Gastroesophageal sphincter (tissue), 3 donors: Measurements from ENCODE around the gene ZNF507.

ENCODE experiments used
- EP300 ChIP-seq: sonication (generic); formaldehyde crosslinking; IDR thresholded peaks from one replicate; pipeline ENCODE4 v1.6.1; 2017; ENCODE audit warnings: antibody characterized with exemption, mild to moderate bottlenecking
- POLR2A ChIP-seq, 2 donors: fragments of 450-650 bp; IDR thresholded peaks; one replicate each; pipeline ENCODE4 v1.6.1; 2017; ENCODE audit warnings: antibody characterized with exemption in 2 of 2, mild to moderate bottlenecking in 2 of 2, moderate library complexity in 1 of 2
- POLR2AphosphoS5 ChIP-seq: sonication (generic); formaldehyde crosslinking; IDR thresholded peaks from one replicate; pipeline ENCODE4 v1.6.1; 2017; ENCODE audit warnings: antibody characterized with exemption
- TF ChIP-seq, protein P1 (sequence below), 4 experiments: fragments of 200-600 bp in 2 of 4; fragments of 450-650 bp in 2 of 4; sonication (generic) in 1 of 4; IDR thresholded peaks; one replicate each; pipeline ENCODE4 v1.5.1; 2017 to 2019; ENCODE audit warnings: antibody characterized with exemption in 4 of 4, mild to moderate bottlenecking in 2 of 4, moderate library complexity in 2 of 4

DNA sequence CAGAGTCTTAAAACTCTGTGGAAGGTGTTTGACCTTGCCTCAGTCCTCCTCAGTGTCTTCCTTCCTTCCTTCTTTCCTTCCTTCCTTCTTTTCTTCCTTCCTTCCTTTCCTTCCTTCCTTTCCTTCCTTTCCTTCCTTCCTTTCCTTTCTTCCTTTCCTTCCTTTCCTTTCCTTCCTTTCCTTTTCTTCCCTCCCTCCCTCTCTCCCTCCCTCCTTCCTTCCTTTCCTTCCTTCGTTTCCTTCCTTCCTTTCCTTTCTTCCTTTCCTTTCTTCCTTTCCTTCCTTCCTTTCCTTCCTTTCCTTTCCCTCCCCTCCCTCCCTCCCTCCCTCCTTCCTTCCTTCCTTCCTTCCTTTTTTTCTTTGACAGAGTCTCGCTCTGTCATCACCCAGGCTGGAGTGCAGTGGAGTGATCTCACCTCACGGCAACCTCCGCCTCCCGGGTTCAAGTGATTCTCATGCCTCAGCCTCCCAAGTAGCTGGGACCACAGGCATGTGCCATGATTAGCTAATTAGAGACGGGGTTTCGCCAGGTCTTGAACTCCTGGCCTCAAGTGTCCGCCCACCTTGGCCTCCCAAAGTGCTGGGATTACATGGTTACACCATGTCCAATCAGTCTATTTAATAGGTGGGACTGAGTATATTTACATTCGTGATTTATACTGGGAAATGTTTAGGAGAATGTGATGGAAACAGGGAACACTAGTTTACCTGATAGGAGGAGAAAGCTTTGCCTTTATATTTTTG is 16.3 kb downstream of the ZNF507 start:
- TF ChIP-seq, protein P1, sequence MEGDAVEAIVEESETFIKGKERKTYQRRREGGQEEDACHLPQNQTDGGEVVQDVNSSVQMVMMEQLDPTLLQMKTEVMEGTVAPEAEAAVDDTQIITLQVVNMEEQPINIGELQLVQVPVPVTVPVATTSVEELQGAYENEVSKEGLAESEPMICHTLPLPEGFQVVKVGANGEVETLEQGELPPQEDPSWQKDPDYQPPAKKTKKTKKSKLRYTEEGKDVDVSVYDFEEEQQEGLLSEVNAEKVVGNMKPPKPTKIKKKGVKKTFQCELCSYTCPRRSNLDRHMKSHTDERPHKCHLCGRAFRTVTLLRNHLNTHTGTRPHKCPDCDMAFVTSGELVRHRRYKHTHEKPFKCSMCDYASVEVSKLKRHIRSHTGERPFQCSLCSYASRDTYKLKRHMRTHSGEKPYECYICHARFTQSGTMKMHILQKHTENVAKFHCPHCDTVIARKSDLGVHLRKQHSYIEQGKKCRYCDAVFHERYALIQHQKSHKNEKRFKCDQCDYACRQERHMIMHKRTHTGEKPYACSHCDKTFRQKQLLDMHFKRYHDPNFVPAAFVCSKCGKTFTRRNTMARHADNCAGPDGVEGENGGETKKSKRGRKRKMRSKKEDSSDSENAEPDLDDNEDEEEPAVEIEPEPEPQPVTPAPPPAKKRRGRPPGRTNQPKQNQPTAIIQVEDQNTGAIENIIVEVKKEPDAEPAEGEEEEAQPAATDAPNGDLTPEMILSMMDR (IDR thresholded peaks at IDR 0.05) = no peak
- TF ChIP-seq POLR2AphosphoS5 (no peak), POLR2A (IDR thresholded peaks at IDR 0.05) (no peak), EP300 (no peak)
